Ishikawa (cell line): ENCODE measurements around the gene CHMP1B.

Source experiments
- CEBPB ChIP-seq: IDR thresholded peaks from 2 replicates; pipeline ENCODE4 v1.6.1; 2012
- CREB1 ChIP-seq: IDR thresholded peaks from 2 replicates; pipeline ENCODE4 v1.6.1; 2012; ENCODE audit warnings: low read depth
- EGR1 ChIP-seq: IDR thresholded peaks from 2 replicates; pipeline ENCODE4 v1.6.1; 2012
- EP300 ChIP-seq: IDR thresholded peaks from 2 replicates; pipeline ENCODE4 v1.6.1; 2012; ENCODE audit warnings: borderline replicate concordance
- FOXM1 ChIP-seq: IDR thresholded peaks from 2 replicates; pipeline ENCODE4 v1.6.1; 2012; ENCODE audit warnings: low read depth, borderline replicate concordance
- MAX ChIP-seq: IDR thresholded peaks from 2 replicates; pipeline ENCODE4 v1.6.1; 2012
- NFIC ChIP-seq: IDR thresholded peaks from 2 replicates; pipeline ENCODE4 v1.6.1; 2012
- REST ChIP-seq: IDR thresholded peaks from 2 replicates; pipeline ENCODE4 v1.6.1; 2012; ENCODE audit warnings: low read depth, mild to moderate bottlenecking
- TAF1 ChIP-seq: IDR thresholded peaks from 2 replicates; pipeline ENCODE4 v1.6.1; 2012; ENCODE audit warnings: low read depth, mild to moderate bottlenecking
- TCF12 ChIP-seq: IDR thresholded peaks from 2 replicates; pipeline ENCODE4 v1.6.1; 2012; ENCODE audit warnings: low read depth
- TEAD4 ChIP-seq: IDR thresholded peaks from 2 replicates; pipeline ENCODE4 v1.6.1; 2012
- USF1 ChIP-seq: IDR thresholded peaks from 2 replicates; pipeline ENCODE4 v1.6.1; 2012
- YY1 ChIP-seq: IDR thresholded peaks from 2 replicates; pipeline ENCODE4 v1.6.1; 2012; ENCODE audit warnings: low read depth

GRCh38 chr18:11834772-11835171 lies 16.4 kb upstream of the CHMP1B start:
- TF ChIP-seq CEBPB = no peak
- TF ChIP-seq YY1 = no peak
- no peak for TF ChIP-seq MAX
- TF ChIP-seq TAF1 = no peak
- TF ChIP-seq REST = no peak
- TF ChIP-seq EP300 = no peak
- no peak for TF ChIP-seq EGR1
- no peak for TF ChIP-seq CREB1
- no peak for TF ChIP-seq TCF12
- TF ChIP-seq FOXM1 = no peak
- no peak for TF ChIP-seq TEAD4
- no peak for TF ChIP-seq USF1
- TF ChIP-seq NFIC = no peak
